ENCODE results near the gene ENOX2.

Gene ENOX2

DNA sequence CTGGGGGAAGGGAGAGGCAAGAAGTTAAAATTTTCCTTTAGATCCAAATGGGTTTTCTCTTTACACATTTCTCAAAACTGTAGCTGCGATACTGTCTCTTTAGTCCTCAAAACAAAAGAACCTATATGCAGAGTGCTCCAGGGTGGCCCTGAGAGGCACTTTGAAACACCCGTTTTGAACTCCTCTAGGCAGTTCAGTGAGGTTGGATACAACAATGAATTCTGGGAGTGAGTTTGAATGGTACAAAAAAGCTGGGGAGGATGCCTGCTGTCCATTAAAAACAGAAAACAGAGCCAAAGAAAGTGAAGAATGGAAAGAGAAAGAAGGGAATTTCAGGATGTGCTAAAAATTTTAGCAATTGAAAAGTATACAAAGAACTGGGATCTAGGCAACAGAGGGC, 23.1 kb downstream of the ENOX2 start:
- H3K4me1 ChIP-seq (ENCODE audit: control insufficient read depth, low read length) = no peaks in the 10 kb centered on the region
- no peaks in the 10 kb centered on the region for H3K27me3 ChIP-seq (ENCODE audit: control insufficient read depth, low read length)
- no peaks in the 10 kb centered on the region for H3K9me2 ChIP-seq (replicated peaks; ENCODE audit: control insufficient read depth, low read length)
- no peaks in the 10 kb centered on the region for H3F3A ChIP-seq (ENCODE audit: control insufficient read depth, insufficient read depth)
- no peaks in the 10 kb centered on the region for H3K9me3 ChIP-seq (ENCODE audit: control insufficient read depth, insufficient read depth, low read length)
- no peaks in the 10 kb centered on the region for H3K36me3 ChIP-seq (ENCODE audit: control insufficient read depth, low read length)
- H4K20me1 ChIP-seq (ENCODE audit: control insufficient read depth, insufficient read depth, low read depth, low read length) = no peaks in the 10 kb centered on the region
- TF ChIP-seq EZH2phosphoT487 (IDR thresholded peaks at IDR 0.05; ENCODE audit: borderline replicate concordance, low read length) = no peak
- TF ChIP-seq, protein P1, sequence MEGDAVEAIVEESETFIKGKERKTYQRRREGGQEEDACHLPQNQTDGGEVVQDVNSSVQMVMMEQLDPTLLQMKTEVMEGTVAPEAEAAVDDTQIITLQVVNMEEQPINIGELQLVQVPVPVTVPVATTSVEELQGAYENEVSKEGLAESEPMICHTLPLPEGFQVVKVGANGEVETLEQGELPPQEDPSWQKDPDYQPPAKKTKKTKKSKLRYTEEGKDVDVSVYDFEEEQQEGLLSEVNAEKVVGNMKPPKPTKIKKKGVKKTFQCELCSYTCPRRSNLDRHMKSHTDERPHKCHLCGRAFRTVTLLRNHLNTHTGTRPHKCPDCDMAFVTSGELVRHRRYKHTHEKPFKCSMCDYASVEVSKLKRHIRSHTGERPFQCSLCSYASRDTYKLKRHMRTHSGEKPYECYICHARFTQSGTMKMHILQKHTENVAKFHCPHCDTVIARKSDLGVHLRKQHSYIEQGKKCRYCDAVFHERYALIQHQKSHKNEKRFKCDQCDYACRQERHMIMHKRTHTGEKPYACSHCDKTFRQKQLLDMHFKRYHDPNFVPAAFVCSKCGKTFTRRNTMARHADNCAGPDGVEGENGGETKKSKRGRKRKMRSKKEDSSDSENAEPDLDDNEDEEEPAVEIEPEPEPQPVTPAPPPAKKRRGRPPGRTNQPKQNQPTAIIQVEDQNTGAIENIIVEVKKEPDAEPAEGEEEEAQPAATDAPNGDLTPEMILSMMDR (IDR thresholded peaks at IDR 0.05; ENCODE audit: low read depth, low read length, poor library complexity, severe bottlenecking) = no peak
- no peak overlapping the region for H3K4me3 ChIP-seq (ENCODE audit: low read length)
- no peak overlapping the region for H3K4me2 ChIP-seq (ENCODE audit: low read length)
- H3K27ac ChIP-seq (ENCODE audit: low read depth, low read length) = no peak overlapping the region
- H3K79me2 ChIP-seq (ENCODE audit: control insufficient read depth, low read length) = no peaks in the 10 kb centered on the region

DNA sequence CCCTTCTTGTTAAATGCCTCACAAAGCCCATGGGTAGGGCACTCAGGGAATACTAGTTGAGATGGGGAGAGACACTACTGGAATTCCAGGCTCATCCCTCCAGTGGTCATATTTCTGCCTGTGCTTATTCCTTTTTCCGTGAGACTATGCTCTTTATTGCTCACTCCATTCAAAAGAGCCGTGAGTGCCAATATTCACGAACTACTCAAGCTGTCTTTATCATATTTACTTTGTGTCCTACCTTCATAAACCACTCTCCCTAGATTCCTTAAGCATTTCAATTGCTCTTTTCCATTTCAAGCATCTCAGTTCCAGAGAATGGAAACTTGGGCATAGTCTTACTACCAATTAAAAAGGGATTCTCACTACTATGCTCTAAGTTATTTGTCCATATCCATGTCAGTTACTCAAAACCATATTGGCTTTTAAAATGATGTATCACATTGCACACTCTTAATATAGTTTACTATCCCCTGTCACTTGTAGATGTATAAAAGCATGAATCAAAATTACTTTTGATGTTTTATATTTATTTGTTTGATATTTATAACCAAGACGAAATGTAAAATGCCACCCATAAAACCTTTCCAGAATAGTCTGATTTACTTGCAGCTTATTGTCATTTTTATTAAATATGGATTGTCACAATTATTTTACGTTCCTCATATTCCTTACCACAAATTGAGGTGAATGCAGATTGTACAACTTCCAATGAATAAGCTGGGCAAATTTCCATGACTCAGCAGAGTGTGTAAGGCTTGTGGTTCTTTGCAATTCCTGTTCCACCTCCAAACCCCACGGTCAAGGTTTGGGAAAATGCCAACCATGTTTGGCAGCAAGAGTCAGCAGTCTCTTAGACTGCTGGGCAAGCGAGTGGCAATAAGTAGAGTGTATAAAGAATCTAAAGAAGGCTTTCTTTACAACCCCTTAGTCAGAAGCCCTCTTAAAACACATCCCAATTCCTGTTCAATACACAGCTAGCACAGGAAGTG, 24.4 kb downstream of the ENOX2 start:
- TF ChIP-seq, protein P1 (IDR thresholded peaks at IDR 0.05; ENCODE audit: low read depth, low read length, poor library complexity, severe bottlenecking) = no peak
- TF ChIP-seq EZH2phosphoT487 (IDR thresholded peaks at IDR 0.05; ENCODE audit: borderline replicate concordance, low read length) = no peak
- Histone ChIP-seq H3K9me2 (replicated peaks; ENCODE audit: control insufficient read depth, low read length) (no peaks in the 10 kb centered on the region), H3K4me3 (ENCODE audit: low read length) (no peak overlapping the region), H3K27ac (ENCODE audit: low read depth, low read length) (no peak overlapping the region), H3K79me2 (ENCODE audit: control insufficient read depth, low read length) (no peaks in the 10 kb centered on the region), H3K9me3 (ENCODE audit: control insufficient read depth, insufficient read depth, low read length) (no peaks in the 10 kb centered on the region), H3K36me3 (ENCODE audit: control insufficient read depth, low read length) (no peaks in the 10 kb centered on the region), H3F3A (ENCODE audit: control insufficient read depth, insufficient read depth) (no peaks in the 10 kb centered on the region), H3K4me2 (ENCODE audit: low read length) (no peak overlapping the region), H3K27me3 (ENCODE audit: control insufficient read depth, low read length) (no peaks in the 10 kb centered on the region), H3K4me1 (ENCODE audit: control insufficient read depth, low read length) (no peaks in the 10 kb centered on the region), H4K20me1 (ENCODE audit: control insufficient read depth, insufficient read depth, low read depth, low read length) (no peaks in the 10 kb centered on the region)

DNA sequence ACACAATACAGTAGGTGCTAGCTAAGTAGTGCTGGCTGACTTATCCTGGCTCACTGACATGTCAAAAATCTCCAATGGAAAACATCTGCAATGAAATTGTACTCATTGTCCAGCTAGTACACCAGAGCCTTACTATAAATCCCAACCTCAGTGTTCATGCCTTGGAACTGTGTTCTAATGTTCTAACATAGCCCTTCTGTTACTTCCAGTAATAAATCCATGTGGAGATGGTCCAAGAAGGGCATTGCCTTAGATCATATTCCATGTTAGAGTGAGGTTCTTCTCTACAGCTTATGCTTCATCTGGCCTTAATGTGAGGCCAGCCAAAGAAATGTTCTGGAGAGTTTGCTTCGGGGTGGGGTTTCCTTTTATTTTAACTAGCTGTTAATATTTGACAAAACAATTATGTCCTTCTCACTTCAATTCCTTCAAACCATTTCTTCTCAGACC, 25.1 kb downstream of the ENOX2 start:
- no peaks in the 10 kb centered on the region for H3K9me3 ChIP-seq (ENCODE audit: control insufficient read depth, insufficient read depth, low read length)
- H3K36me3 ChIP-seq (ENCODE audit: control insufficient read depth, low read length) = no peaks in the 10 kb centered on the region
- no peak overlapping the region for H3K4me3 ChIP-seq (ENCODE audit: low read length)
- H3K4me1 ChIP-seq (ENCODE audit: control insufficient read depth, low read length) = no peaks in the 10 kb centered on the region
- H3K4me2 ChIP-seq (ENCODE audit: low read length) = no peak overlapping the region
- H3K27ac ChIP-seq (ENCODE audit: low read depth, low read length) = no peak overlapping the region
- H3K9me2 ChIP-seq (replicated peaks; ENCODE audit: control insufficient read depth, low read length) = no peaks in the 10 kb centered on the region
- H3K27me3 ChIP-seq (ENCODE audit: control insufficient read depth, low read length) = no peaks in the 10 kb centered on the region
- TF ChIP-seq, protein P1 (IDR thresholded peaks at IDR 0.05; ENCODE audit: low read depth, low read length, poor library complexity, severe bottlenecking) = no peak
- no peak for TF ChIP-seq EZH2phosphoT487 (IDR thresholded peaks at IDR 0.05; ENCODE audit: borderline replicate concordance, low read length)
- no peaks in the 10 kb centered on the region for H4K20me1 ChIP-seq (ENCODE audit: control insufficient read depth, insufficient read depth, low read depth, low read length)
- no peaks in the 10 kb centered on the region for H3F3A ChIP-seq (ENCODE audit: control insufficient read depth, insufficient read depth)
- H3K79me2 ChIP-seq (ENCODE audit: control insufficient read depth, low read length) = no peaks in the 10 kb centered on the region
